ENCODE data around the gene MYO5A.

The MYO5A gene

GRCh38 chr15:52352086-52352485 is 176.6 kb downstream of the MYO5A start:
- H3K27ac ChIP-seq (ENCODE audit: extremely low read depth, low read depth, low read length), result no peak overlapping the region
- ChIA-PET POLR2A (no interaction called here), CTCF (no interaction called here)
- H3K9me3 ChIP-seq (ENCODE audit: control insufficient read depth, insufficient read depth, low read depth, low read length), result no peaks in the 10 kb centered on the region
- H3K4me1 ChIP-seq (ENCODE audit: control insufficient read depth, insufficient read depth, low read length), result no peaks in the 10 kb centered on the region
- TF ChIP-seq PRDM1 (tag by site-specific recombination; IDR thresholded peaks at IDR 0.05) (no peak), MEIS1 (CRISPR knock-in tag; IDR thresholded peaks at IDR 0.05; ENCODE audit: borderline replicate concordance) (no peak), ZNF48 (tag by site-specific recombination; IDR thresholded peaks at IDR 0.05) (no peak), ZNF571 (tag by site-specific recombination; IDR thresholded peaks at IDR 0.05) (no peak), ZNF664 (tag by site-specific recombination; IDR thresholded peaks at IDR 0.05) (no peak), ZNF768 (tag by site-specific recombination; IDR thresholded peaks at IDR 0.05) (no peak), INSM2 (tag by site-specific recombination; IDR thresholded peaks at IDR 0.05) (no peak), ZNF513 (tag by site-specific recombination; IDR thresholded peaks at IDR 0.05) (no peak), ZNF423 (tag by site-specific recombination; IDR thresholded peaks at IDR 0.05) (no peak), ZNF776 (tag by site-specific recombination; IDR thresholded peaks at IDR 0.05; ENCODE audit: borderline replicate concordance) (no peak), ZNF555 (tag by site-specific recombination; conservative IDR thresholded peaks at IDR 0.05) (no peak), GLIS1 (tag by site-specific recombination; IDR thresholded peaks at IDR 0.05) (no peak)
- TF ChIP-seq, protein P1, sequence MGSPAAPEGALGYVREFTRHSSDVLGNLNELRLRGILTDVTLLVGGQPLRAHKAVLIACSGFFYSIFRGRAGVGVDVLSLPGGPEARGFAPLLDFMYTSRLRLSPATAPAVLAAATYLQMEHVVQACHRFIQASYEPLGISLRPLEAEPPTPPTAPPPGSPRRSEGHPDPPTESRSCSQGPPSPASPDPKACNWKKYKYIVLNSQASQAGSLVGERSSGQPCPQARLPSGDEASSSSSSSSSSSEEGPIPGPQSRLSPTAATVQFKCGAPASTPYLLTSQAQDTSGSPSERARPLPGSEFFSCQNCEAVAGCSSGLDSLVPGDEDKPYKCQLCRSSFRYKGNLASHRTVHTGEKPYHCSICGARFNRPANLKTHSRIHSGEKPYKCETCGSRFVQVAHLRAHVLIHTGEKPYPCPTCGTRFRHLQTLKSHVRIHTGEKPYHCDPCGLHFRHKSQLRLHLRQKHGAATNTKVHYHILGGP (tag by site-specific recombination; IDR thresholded peaks at IDR 0.05), result no peak
- peaks cover 0 to 20% of the 10 kb centered on the region in 2 experiments; a peak in 1 of 3 replicates for H3K36me3 ChIP-seq (ENCODE audit: control insufficient read depth in 2 of 2, insufficient read depth in 1 of 2, low read length in 2 of 2)
- no peak overlapping the region for H3K4me3 ChIP-seq (ENCODE audit: low read depth, low read length)

- ChIA-PET CTCF (interaction anchor here (1.0 kb wide), 1 partner anchor 16 kb away, joined by 3 read pairs; no protein-coding TSS in a partner anchor), POLR2A (interaction anchor here (0.6 kb wide), 1 partner anchor 157 kb away, joined by 3 read pairs; no protein-coding TSS in a partner anchor)
- H3K9me3 ChIP-seq (ENCODE audit: control insufficient read depth, insufficient read depth, low read depth, low read length), result no peaks in the 10 kb centered on the region
- peaks cover 0 to 21% of the 10 kb centered on the region in 2 experiments; a peak in 1 of 3 replicates for H3K36me3 ChIP-seq (ENCODE audit: control insufficient read depth in 2 of 2, insufficient read depth in 1 of 2, low read length in 2 of 2)
- H3K27ac ChIP-seq (ENCODE audit: extremely low read depth, low read depth, low read length), result no peak overlapping the region
- no peak overlapping the region for H3K4me3 ChIP-seq (ENCODE audit: low read depth, low read length)
- H3K4me1 ChIP-seq (ENCODE audit: control insufficient read depth, insufficient read depth, low read length), result no peaks in the 10 kb centered on the region
- TF ChIP-seq OSR2 (tag by site-specific recombination; IDR thresholded peaks at IDR 0.05) (no peak), PRDM10 (tag by site-specific recombination; IDR thresholded peaks at IDR 0.05) (no peak), ZFP69B (tag by site-specific recombination; IDR thresholded peaks at IDR 0.05) (no peak), BCL11A (tag by site-specific recombination; IDR thresholded peaks at IDR 0.05; ENCODE audit: low read depth) (no peak), ZNF274 (IDR thresholded peaks at IDR 0.05; ENCODE audit: low read length) (no peak), ZNF274 (tag by site-specific recombination; IDR thresholded peaks at IDR 0.05; ENCODE audit: borderline replicate concordance) (no peak)
- TF ChIP-seq, protein P2, sequence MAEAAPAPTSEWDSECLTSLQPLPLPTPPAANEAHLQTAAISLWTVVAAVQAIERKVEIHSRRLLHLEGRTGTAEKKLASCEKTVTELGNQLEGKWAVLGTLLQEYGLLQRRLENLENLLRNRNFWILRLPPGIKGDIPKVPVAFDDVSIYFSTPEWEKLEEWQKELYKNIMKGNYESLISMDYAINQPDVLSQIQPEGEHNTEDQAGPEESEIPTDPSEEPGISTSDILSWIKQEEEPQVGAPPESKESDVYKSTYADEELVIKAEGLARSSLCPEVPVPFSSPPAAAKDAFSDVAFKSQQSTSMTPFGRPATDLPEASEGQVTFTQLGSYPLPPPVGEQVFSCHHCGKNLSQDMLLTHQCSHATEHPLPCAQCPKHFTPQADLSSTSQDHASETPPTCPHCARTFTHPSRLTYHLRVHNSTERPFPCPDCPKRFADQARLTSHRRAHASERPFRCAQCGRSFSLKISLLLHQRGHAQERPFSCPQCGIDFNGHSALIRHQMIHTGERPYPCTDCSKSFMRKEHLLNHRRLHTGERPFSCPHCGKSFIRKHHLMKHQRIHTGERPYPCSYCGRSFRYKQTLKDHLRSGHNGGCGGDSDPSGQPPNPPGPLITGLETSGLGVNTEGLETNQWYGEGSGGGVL (tag by site-specific recombination; IDR thresholded peaks at IDR 0.05), result no peak
These were observed 177.3 kb downstream of the MYO5A start for GRCh38 chr15:52351206-52351908.

Measured in HEK293 (cell line).